CD14-positive monocyte (primary cell): ENCODE data around the gene FBXL13. TPM values are rescaled to one million over a fixed set of nuclear protein-coding genes. Genes with fewer than 3 reads are reported as not detected.
"Not testable (repeated sequence)": the region's sequence is repeated elsewhere in the genome, so short reads cannot be mapped to it uniquely, and the experiment has no call there.

Experiments used
- DNase-seq, 3 donors: peaks; one replicate each; pipeline ENCODE4 v3.0.0-alpha.2; 2011 to 2022
- H2AFZ ChIP-seq: 2 replicates; pipeline ENCODE4 v1.6.0; 2012; ENCODE audit warnings: mild to moderate bottlenecking, low read depth, low read length, inconsistent platforms; ENCODE audit not compliant: insufficient read depth, poor library complexity, severe bottlenecking
- H3K27ac ChIP-seq, 2 donors: 1 replicate in 1 of 2; 2 replicates in 1 of 2; pipeline ENCODE4 v1.5.1; 2012 to 2013; ENCODE audit warnings: low read length in 2 of 2, control low read depth in 1 of 2, inconsistent platforms in 1 of 2, low read depth in 1 of 2, mild to moderate bottlenecking in 1 of 2
- H3K27me3 ChIP-seq, 2 donors: one replicate each; pipeline versions ENCODE4 v1.6.0 to v1.6.1; 2011 to 2013; ENCODE audit warnings: low read length in 2 of 2; ENCODE audit not compliant: control insufficient read depth in 2 of 2, insufficient read depth in 2 of 2
- H3K36me3 ChIP-seq, 2 donors: replicated peaks in 1 of 2; 1 replicate in 1 of 2; 2 replicates in 1 of 2; pipeline versions ENCODE4 v1.5.1 to v1.6.1; 2012 to 2013; ENCODE audit warnings: low read length in 2 of 2, control low read depth in 1 of 2, inconsistent platforms in 1 of 2, mild to moderate bottlenecking in 1 of 2; ENCODE audit not compliant: insufficient read depth in 2 of 2, control insufficient read depth in 1 of 2
- H3K4me1 ChIP-seq, 2 donors: 1 replicate in 1 of 2; 2 replicates in 1 of 2; pipeline versions ENCODE4 v1.5.1 to v1.6.1; 2012 to 2013; ENCODE audit warnings: low read length in 2 of 2, control low read depth in 1 of 2, inconsistent platforms in 1 of 2, mild to moderate bottlenecking in 1 of 2, moderate library complexity in 1 of 2; ENCODE audit not compliant: insufficient read depth in 2 of 2, control insufficient read depth in 1 of 2
- H3K4me2 ChIP-seq: replicated peaks from 2 replicates; pipeline ENCODE3; 2012; ENCODE audit warnings: low read length, moderate library complexity, mild to moderate bottlenecking; ENCODE audit not compliant: poor library complexity, severe bottlenecking; ENCODE audit errors: extremely low read depth
- H3K4me3 ChIP-seq, 3 experiments: fragments of 200-600 bp in 1 of 3; sonication (generic) in 1 of 3; replicated peaks in 1 of 3; 1 replicate in 2 of 3; 2 replicates in 1 of 3; pipeline ENCODE4 v1.5.1; 2011 to 2013; ENCODE audit warnings: low read length in 3 of 3, mild to moderate bottlenecking in 3 of 3, control low read depth in 2 of 3, low read depth in 2 of 3, inconsistent platforms in 1 of 3, moderate library complexity in 1 of 3
- H3K79me2 ChIP-seq: 2 replicates; pipeline ENCODE4 v1.6.0; 2012; ENCODE audit warnings: mild to moderate bottlenecking, control low read depth, inconsistent platforms, low read length, moderate library complexity; ENCODE audit not compliant: insufficient read depth
- H3K9ac ChIP-seq: 2 replicates; pipeline ENCODE4 v1.6.0; 2017; ENCODE audit warnings: low read length, mild to moderate bottlenecking; ENCODE audit not compliant: insufficient read depth, poor library complexity, severe bottlenecking
- H3K9me3 ChIP-seq, 2 donors: replicated peaks in 1 of 2; 1 replicate in 1 of 2; 2 replicates in 1 of 2; pipeline versions ENCODE4 v1.5.1 to v1.6.1; 2012 to 2013; ENCODE audit warnings: low read length in 2 of 2, control low read depth in 1 of 2; ENCODE audit not compliant: control insufficient read depth in 1 of 2, insufficient read depth in 1 of 2
- H4K20me1 ChIP-seq: 2 replicates; pipeline ENCODE4 v1.6.0; 2012; ENCODE audit warnings: mild to moderate bottlenecking, low read length, control low read depth, moderate library complexity; ENCODE audit not compliant: insufficient read depth
- H3K27ac Mint-ChIP-seq, 7 donors: one replicate each; pipeline ENCODE4 v1.8.0; 2020; ENCODE audit warnings: mild to moderate bottlenecking in 7 of 7, mixed read lengths in 7 of 7, moderate library complexity in 6 of 7, inconsistent platforms in 2 of 7
- H3K27me3 Mint-ChIP-seq, 3 donors: one replicate each; pipeline ENCODE4 v1.8.0; 2021 to 2022; ENCODE audit warnings: low read depth in 3 of 3, mild to moderate bottlenecking in 3 of 3, mixed read lengths in 3 of 3, moderate library complexity in 3 of 3, inconsistent platforms in 1 of 3
- H3K36me3 Mint-ChIP-seq, 2 donors: one replicate each; pipeline ENCODE4 v1.8.0; 2020; ENCODE audit warnings: mixed read lengths in 2 of 2, inconsistent platforms in 1 of 2, mild to moderate bottlenecking in 1 of 2
- H3K4me1 Mint-ChIP-seq: one replicate; pipeline ENCODE4 v1.8.0; 2020; ENCODE audit warnings: mild to moderate bottlenecking, mixed read lengths
- H3K4me3 Mint-ChIP-seq, 2 donors: one replicate each; pipeline ENCODE4 v1.8.0; 2020; ENCODE audit warnings: mild to moderate bottlenecking in 2 of 2, mixed read lengths in 2 of 2, moderate library complexity in 1 of 2
- H3K9me3 Mint-ChIP-seq, 7 donors: one replicate each; pipeline ENCODE4 v1.8.0; 2020 to 2022; ENCODE audit warnings: mixed read lengths in 7 of 7, mild to moderate bottlenecking in 6 of 7, moderate library complexity in 6 of 7, inconsistent platforms in 2 of 7
- WGBS: methylation state at CpG from one replicate; pipeline ENCODE4 v1.1.5; 2013; ENCODE audit warnings: missing lambda C conversion rate; ENCODE audit not compliant: insufficient coverage; 5-methylcytosine and 5-hydroxymethylcytosine counted together
- intact Hi-C, 2 donors: fragments of 100-400 bp; cut with micrococcal nuclease; formaldehyde crosslinking; loops; one replicate each; pipeline versions ENCODE4 v1.15.0 to v1.15.1; 2023
- polyA plus RNA-seq, 3 donors: library from polyadenylated mRNA; depleted of rRNA in 1 of 3; unstranded in 2 of 3; stranded (reverse) in 1 of 3; fragments of 300-500 nt in 2 of 3; fragments of >200 nt in 1 of 3; fragmentation: Illumina TruSeq in 2 of 3; gene quantifications; 1 replicate in 2 of 3; 2 replicates in 1 of 3; pipeline ENCODE4 v1.2.3, GENCODE V29; 2012 to 2021
- TF ChIP-seq, protein P1 (sequence below): fragments of 200-600 bp; IDR thresholded peaks from one replicate; pipeline ENCODE4 v1.8.0; 2022; ENCODE audit warnings: antibody characterized with exemption, mild to moderate bottlenecking

Gene FBXL13
- polyA plus RNA-seq, 3 donors: 0.05 TPM; not detected in 2

DNA sequence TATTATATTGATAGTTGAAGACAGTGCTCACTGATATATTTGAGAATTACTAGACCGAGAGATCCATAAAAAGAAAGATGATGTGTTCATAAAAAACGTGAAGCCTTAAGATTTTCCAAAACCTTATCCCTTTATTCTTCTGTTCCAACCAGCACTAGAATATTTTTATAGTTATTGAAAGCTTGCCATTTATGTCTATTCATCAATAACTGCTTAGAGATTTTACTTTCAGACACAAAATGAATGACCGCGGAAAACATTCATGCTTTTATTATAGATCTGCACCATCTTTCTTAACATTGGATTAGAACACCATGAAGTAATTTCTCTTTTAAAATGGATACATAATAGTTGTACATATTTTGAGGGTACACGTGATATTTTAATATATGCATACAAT is 77.6 kb downstream of the FBXL13 start:
- Histone ChIP-seq H3K4me1 (peaks cover 14 to 18% of the 10 kb centered on the region in 2 donors), H3K36me3 (no peaks in the 10 kb centered on the region), H3K27me3 (no peaks in the 10 kb centered on the region), H2AFZ (no peak overlapping the region), H3K4me3 (no peak overlapping the region), H3K27ac (no peak overlapping the region), H3K79me2 (no peaks in the 10 kb centered on the region), H3K9me3 (peaks cover 0 to 4% of the 10 kb centered on the region in 2 donors), H3K4me2 (no peak overlapping the region), H4K20me1 (no peaks in the 10 kb centered on the region), H3K9ac (no peak overlapping the region)
- intact Hi-C loops: no loop called here
- TF ChIP-seq, protein P1, sequence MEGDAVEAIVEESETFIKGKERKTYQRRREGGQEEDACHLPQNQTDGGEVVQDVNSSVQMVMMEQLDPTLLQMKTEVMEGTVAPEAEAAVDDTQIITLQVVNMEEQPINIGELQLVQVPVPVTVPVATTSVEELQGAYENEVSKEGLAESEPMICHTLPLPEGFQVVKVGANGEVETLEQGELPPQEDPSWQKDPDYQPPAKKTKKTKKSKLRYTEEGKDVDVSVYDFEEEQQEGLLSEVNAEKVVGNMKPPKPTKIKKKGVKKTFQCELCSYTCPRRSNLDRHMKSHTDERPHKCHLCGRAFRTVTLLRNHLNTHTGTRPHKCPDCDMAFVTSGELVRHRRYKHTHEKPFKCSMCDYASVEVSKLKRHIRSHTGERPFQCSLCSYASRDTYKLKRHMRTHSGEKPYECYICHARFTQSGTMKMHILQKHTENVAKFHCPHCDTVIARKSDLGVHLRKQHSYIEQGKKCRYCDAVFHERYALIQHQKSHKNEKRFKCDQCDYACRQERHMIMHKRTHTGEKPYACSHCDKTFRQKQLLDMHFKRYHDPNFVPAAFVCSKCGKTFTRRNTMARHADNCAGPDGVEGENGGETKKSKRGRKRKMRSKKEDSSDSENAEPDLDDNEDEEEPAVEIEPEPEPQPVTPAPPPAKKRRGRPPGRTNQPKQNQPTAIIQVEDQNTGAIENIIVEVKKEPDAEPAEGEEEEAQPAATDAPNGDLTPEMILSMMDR: no peak
- Mint-ChIP-seq H3K27ac (no peak overlapping the region), H3K36me3 (no peaks in the 10 kb centered on the region), H3K9me3 (peaks cover 5 to 11% (median 7%) of the 10 kb centered on the region in 7 donors), H3K4me3 (no peak overlapping the region), H3K4me1 (peaks cover 10% of the 10 kb centered on the region), H3K27me3 (peaks cover 0 to 1% (median 0%) of the 10 kb centered on the region in 3 donors)
- WGBS: no CpG with 5 or more reads among the region's 5 CpGs
- no peak for DNase-seq

DNA sequence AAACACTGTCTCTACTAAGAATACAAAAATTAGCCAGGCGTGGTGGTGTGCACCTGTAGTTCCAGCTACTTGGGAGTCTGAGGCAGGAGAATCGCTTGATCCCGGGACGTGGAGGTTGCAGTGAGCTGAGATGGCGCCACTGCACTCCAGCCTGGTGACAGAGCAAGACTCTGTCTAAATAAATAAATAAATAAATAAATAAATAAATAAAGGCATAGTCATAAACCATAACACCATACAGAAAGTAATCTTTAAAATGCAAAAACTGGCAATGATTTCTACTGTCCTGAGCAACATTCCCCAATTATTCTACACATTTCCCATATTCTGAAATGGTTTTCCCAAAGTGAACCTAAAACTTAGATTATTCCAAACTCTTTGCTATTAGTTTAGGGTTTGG is 79.0 kb downstream of the FBXL13 start:
- intact Hi-C loops, H3K9me3 Mint-ChIP-seq, H3K27ac Mint-ChIP-seq, DNase-seq, H3K27me3 ChIP-seq, H4K20me1 ChIP-seq, H3K9me3 ChIP-seq, H3K36me3 Mint-ChIP-seq, H2AFZ ChIP-seq, H3K79me2 ChIP-seq, H3K27ac ChIP-seq, H3K36me3 ChIP-seq, H3K9ac ChIP-seq, H3K4me3 Mint-ChIP-seq, H3K27me3 Mint-ChIP-seq, H3K4me3 ChIP-seq, H3K4me2 ChIP-seq: not testable (repeated sequence)
- peaks cover 10% of the 10 kb centered on the region for H3K4me1 Mint-ChIP-seq
- WGBS: 100% methylated on average over 1 of the region's 5 CpGs
- H3K4me1 ChIP-seq: peaks cover 28 to 31% of the 10 kb centered on the region in 2 donors
